Vagina (tissue), 2 donors: ENCODE data around the gene PLCG1. TPM values are rescaled to one million over a fixed set of nuclear protein-coding genes. Genes with fewer than 3 reads are reported as not detected.

ENCODE experiments used
- DNase-seq, 2 donors: peaks; one replicate each; pipeline ENCODE4 v3.0.0-alpha.2; 2017; ENCODE audit errors: extremely low spot score in 2 of 2
- H3K27ac ChIP-seq: fragments of 200-600 bp; sonication (generic); one replicate; pipeline ENCODE4 v1.5.1; 2019
- H3K27me3 ChIP-seq: fragments of 200-600 bp; sonication (generic); one replicate; pipeline ENCODE4 v1.5.1; 2019
- H3K36me3 ChIP-seq, 2 donors: fragments of 200-600 bp; sonication (generic); one replicate each; pipeline ENCODE4 v1.5.1; 2017 to 2019
- H3K4me1 ChIP-seq: fragments of 200-600 bp; sonication (generic); one replicate; pipeline ENCODE4 v1.5.1; 2019
- H3K4me3 ChIP-seq, 2 donors: fragments of 200-600 bp; sonication (generic); 1 replicate in 1 of 2; 2 replicates in 1 of 2; pipeline ENCODE4 v1.5.1; 2016 to 2019
- H3K9me3 ChIP-seq: fragments of 200-600 bp; sonication (generic); one replicate; pipeline ENCODE4 v1.5.1; 2019
- POLR2A ChIP-seq, 2 donors: fragments of 450-650 bp; IDR thresholded peaks; one replicate each; pipeline ENCODE4 v1.6.1; 2017; ENCODE audit warnings: antibody characterized with exemption in 2 of 2, mild to moderate bottlenecking in 2 of 2, moderate library complexity in 2 of 2
- POLR2AphosphoS5 ChIP-seq, 2 donors: sonication (generic); formaldehyde crosslinking; IDR thresholded peaks; one replicate each; pipeline ENCODE4 v1.9.0; 2017; ENCODE audit warnings: antibody characterized with exemption in 2 of 2, mild to moderate bottlenecking in 2 of 2, low read depth in 1 of 2; ENCODE audit not compliant: insufficient read depth in 1 of 2
- intact Hi-C: fragments of 100-400 bp; cut with DNase I; formaldehyde crosslinking; loops from one replicate; pipeline ENCODE4 v1.15.1; 2023
- total RNA-seq: library from RNA; depleted of rRNA; stranded (reverse); fragments of >200 nt; gene quantifications from one replicate; pipeline ENCODE4 v1.2.3, GENCODE V29; 2016
- TF ChIP-seq, protein P1 (sequence below), 3 experiments: fragments of 450-650 bp in 2 of 3; fragments of 200-600 bp in 1 of 3; sonication (generic) in 1 of 3; IDR thresholded peaks; one replicate each; pipeline ENCODE4 v1.5.1; 2017 to 2019; ENCODE audit warnings: antibody characterized with exemption in 3 of 3, mild to moderate bottlenecking in 2 of 3, moderate library complexity in 2 of 3

The PLCG1 gene
- total RNA-seq, 1 donor from 2014 or later, result 138 TPM

DNA sequence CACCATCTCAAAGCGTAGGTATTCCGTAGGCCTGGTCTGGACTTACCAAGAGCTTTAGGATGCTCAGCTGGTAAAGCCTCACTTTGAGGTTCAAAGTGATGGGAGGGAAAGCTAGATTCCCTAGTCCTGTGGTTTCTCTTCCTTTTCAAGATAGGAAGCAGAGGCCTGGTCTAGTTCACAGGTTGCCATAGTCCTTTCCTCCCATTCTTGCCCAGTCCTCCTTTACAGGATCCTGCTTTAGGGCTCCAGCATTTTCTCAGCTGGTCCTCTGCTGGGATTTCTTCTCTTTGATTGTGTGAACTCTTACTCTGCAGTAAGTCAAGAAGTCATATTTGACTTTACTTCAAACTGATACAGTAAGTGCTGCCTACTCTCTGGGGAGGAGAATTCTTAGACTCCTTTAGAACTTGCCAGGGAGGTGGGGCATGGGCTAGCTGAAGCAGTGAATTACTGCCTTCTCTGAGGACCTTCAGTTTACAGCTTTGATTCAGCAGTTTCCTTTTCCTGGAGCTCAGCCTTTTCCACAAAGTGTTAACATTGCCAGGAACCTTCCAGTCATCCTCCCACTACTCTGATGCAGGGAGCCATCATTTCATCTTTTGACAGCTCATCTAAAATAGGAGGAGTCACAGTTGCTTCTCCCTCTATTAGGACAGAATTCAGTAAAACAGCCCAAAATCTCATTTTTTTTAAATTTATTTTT, 42.8 kb upstream of the PLCG1 start:
- peaks cover 0 to 49% of the 10 kb centered on the region in 2 donors for H3K36me3 ChIP-seq
- DNase-seq, result no peak
- no peak overlapping the region for H3K27ac ChIP-seq
- no peaks in the 10 kb centered on the region for H3K27me3 ChIP-seq
- no peak for TF ChIP-seq POLR2A (IDR thresholded peaks at IDR 0.05)
- no peak for TF ChIP-seq POLR2AphosphoS5 (IDR thresholded peaks at IDR 0.05; ENCODE audit: insufficient read depth in 1 of 2, low read depth in 1 of 2)
- TF ChIP-seq, protein P1, sequence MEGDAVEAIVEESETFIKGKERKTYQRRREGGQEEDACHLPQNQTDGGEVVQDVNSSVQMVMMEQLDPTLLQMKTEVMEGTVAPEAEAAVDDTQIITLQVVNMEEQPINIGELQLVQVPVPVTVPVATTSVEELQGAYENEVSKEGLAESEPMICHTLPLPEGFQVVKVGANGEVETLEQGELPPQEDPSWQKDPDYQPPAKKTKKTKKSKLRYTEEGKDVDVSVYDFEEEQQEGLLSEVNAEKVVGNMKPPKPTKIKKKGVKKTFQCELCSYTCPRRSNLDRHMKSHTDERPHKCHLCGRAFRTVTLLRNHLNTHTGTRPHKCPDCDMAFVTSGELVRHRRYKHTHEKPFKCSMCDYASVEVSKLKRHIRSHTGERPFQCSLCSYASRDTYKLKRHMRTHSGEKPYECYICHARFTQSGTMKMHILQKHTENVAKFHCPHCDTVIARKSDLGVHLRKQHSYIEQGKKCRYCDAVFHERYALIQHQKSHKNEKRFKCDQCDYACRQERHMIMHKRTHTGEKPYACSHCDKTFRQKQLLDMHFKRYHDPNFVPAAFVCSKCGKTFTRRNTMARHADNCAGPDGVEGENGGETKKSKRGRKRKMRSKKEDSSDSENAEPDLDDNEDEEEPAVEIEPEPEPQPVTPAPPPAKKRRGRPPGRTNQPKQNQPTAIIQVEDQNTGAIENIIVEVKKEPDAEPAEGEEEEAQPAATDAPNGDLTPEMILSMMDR (IDR thresholded peaks at IDR 0.05), result no peak
- no peak overlapping the region for H3K4me3 ChIP-seq
- no peaks in the 10 kb centered on the region for H3K9me3 ChIP-seq
- intact Hi-C loops, result loop anchor here (5.0 kb wide), 1 partner anchor 102 kb away; no protein-coding TSS in a partner anchor
- no peaks in the 10 kb centered on the region for H3K4me1 ChIP-seq

- H3K27ac ChIP-seq, result no peak overlapping the region
- intact Hi-C loops, result no loop called here
- no peak overlapping the region for H3K4me3 ChIP-seq
- peaks cover 0 to 53% of the 10 kb centered on the region in 2 donors for H3K36me3 ChIP-seq
- no peak for TF ChIP-seq POLR2A (IDR thresholded peaks at IDR 0.05)
- TF ChIP-seq, protein P1 (IDR thresholded peaks at IDR 0.05), result peak; percentile 66 to 84 (median 76)
- TF ChIP-seq POLR2AphosphoS5 (IDR thresholded peaks at IDR 0.05; ENCODE audit: insufficient read depth in 1 of 2, low read depth in 1 of 2), result peak in 1 of 2 donors; percentile 23
- DNase-seq, result no peak
- no peaks in the 10 kb centered on the region for H3K4me1 ChIP-seq
- H3K9me3 ChIP-seq, result no peaks in the 10 kb centered on the region
- no peaks in the 10 kb centered on the region for H3K27me3 ChIP-seq
Measured at GRCh38 chr20:41095110-41095969, 42.0 kb upstream of the PLCG1 start.

- intact Hi-C loops, result no loop called here
- TF ChIP-seq POLR2A (IDR thresholded peaks at IDR 0.05), result no peak
- TF ChIP-seq POLR2AphosphoS5 (IDR thresholded peaks at IDR 0.05; ENCODE audit: insufficient read depth in 1 of 2, low read depth in 1 of 2), result no peak
- TF ChIP-seq, protein P1 (IDR thresholded peaks at IDR 0.05), result no peak
- Histone ChIP-seq H3K9me3 (no peaks in the 10 kb centered on the region), H3K27ac (no peak overlapping the region), H3K4me3 (no peak overlapping the region), H3K27me3 (no peaks in the 10 kb centered on the region), H3K4me1 (no peaks in the 10 kb centered on the region), H3K36me3 (peaks cover 0 to 69% of the 10 kb centered on the region in 2 donors)
- no peak for DNase-seq
Measured at GRCh38 chr20:41098703-41099250, 38.6 kb upstream of the PLCG1 start.

- Histone ChIP-seq H3K27me3 (no peaks in the 10 kb centered on the region), H3K36me3 (peaks cover 0 to 77% of the 10 kb centered on the region in 2 donors), H3K27ac (no peak overlapping the region), H3K9me3 (no peaks in the 10 kb centered on the region), H3K4me3 (no peak overlapping the region), H3K4me1 (no peaks in the 10 kb centered on the region)
- DNase-seq, result no peak
- intact Hi-C loops, result no loop called here
- TF ChIP-seq POLR2A (IDR thresholded peaks at IDR 0.05) (no peak), POLR2AphosphoS5 (IDR thresholded peaks at IDR 0.05; ENCODE audit: insufficient read depth in 1 of 2, low read depth in 1 of 2) (no peak)
- TF ChIP-seq, protein P1 (IDR thresholded peaks at IDR 0.05), result no peak
Measured at GRCh38 chr20:41100001-41100480, 37.3 kb upstream of the PLCG1 start.
